ENCODE data around the gene GCAT. TPM values are rescaled to one million over a fixed set of nuclear protein-coding genes. Genes with fewer than 3 reads are reported as not detected.

The GCAT gene
- total RNA-seq, 2 donors from 2014 or later: 4.2 to 5.1 TPM

GRCh38 chr22:37812869-37813678, 5.3 kb downstream of the GCAT start:
- no peaks in the 10 kb centered on the region for H3K36me3 Mint-ChIP-seq (ENCODE audit: low read depth)
- no peaks in the 10 kb centered on the region for H3K4me1 Mint-ChIP-seq
- no peak overlapping the region for H3K27ac Mint-ChIP-seq
- H3K9me3 Mint-ChIP-seq: no peaks in the 10 kb centered on the region
- no peak overlapping the region for H3K4me3 Mint-ChIP-seq
- no peaks in the 10 kb centered on the region for H3K27me3 Mint-ChIP-seq
- ATAC-seq (replicated peaks): no peak

- Mint-ChIP-seq H3K4me3 (no peak overlapping the region), H3K36me3 (ENCODE audit: low read depth) (no peaks in the 10 kb centered on the region)
Measured at GRCh38 chr22:37815593-37815992, 7.9 kb downstream of the GCAT start.

GRCh38 chr22:37816543-37817180, 8.9 kb downstream of the GCAT start:
- no peak for ATAC-seq (replicated peaks)
- peaks cover 4% of the 10 kb centered on the region for H3K27me3 Mint-ChIP-seq
- no peak overlapping the region for H3K4me3 Mint-ChIP-seq
- H3K36me3 Mint-ChIP-seq (ENCODE audit: low read depth): no peaks in the 10 kb centered on the region
- H3K27ac Mint-ChIP-seq: no peak overlapping the region
- no peaks in the 10 kb centered on the region for H3K4me1 Mint-ChIP-seq
- no peaks in the 10 kb centered on the region for H3K9me3 Mint-ChIP-seq

More at GRCh38 chr22:37815593-37815992, 7.9 kb downstream of the GCAT start:
- Mint-ChIP-seq H3K4me1 (no peaks in the 10 kb centered on the region), H3K27me3 (peaks cover 4% of the 10 kb centered on the region), H3K27ac (no peak overlapping the region), H3K9me3 (no peaks in the 10 kb centered on the region)
- ATAC-seq (replicated peaks): no peak

GRCh38 chr22:37817705-37818408, 10.1 kb downstream of the GCAT start:
- peak; percentile 91 for ATAC-seq (replicated peaks)
- H3K27ac Mint-ChIP-seq: no peak overlapping the region
- H3K36me3 Mint-ChIP-seq (ENCODE audit: low read depth): no peaks in the 10 kb centered on the region
- no peaks in the 10 kb centered on the region for H3K4me1 Mint-ChIP-seq
- H3K27me3 Mint-ChIP-seq: peaks cover 8% of the 10 kb centered on the region
- H3K9me3 Mint-ChIP-seq: no peaks in the 10 kb centered on the region
- H3K4me3 Mint-ChIP-seq: peak overlapping the region; percentile 45

GRCh38 chr22:37818409-37819104, 10.8 kb downstream of the GCAT start:
- peaks cover 8% of the 10 kb centered on the region for H3K27me3 Mint-ChIP-seq

GRCh38 chr22:37819105-37819433, 11.3 kb downstream of the GCAT start:
- no peak overlapping the region for H3K27ac Mint-ChIP-seq
- ATAC-seq (replicated peaks): no peak
- no peaks in the 10 kb centered on the region for H3K9me3 Mint-ChIP-seq
- H3K4me1 Mint-ChIP-seq: no peaks in the 10 kb centered on the region
- peak overlapping the region; percentile 52 for H3K4me3 Mint-ChIP-seq
- H3K27me3 Mint-ChIP-seq: peaks cover 8% of the 10 kb centered on the region
- no peaks in the 10 kb centered on the region for H3K36me3 Mint-ChIP-seq (ENCODE audit: low read depth)

More at GRCh38 chr22:37818409-37819104, 10.8 kb downstream of the GCAT start:
- peak; percentile 73 for ATAC-seq (replicated peaks)
- no peaks in the 10 kb centered on the region for H3K9me3 Mint-ChIP-seq
- no peaks in the 10 kb centered on the region for H3K36me3 Mint-ChIP-seq (ENCODE audit: low read depth)
- H3K4me3 Mint-ChIP-seq: peak overlapping the region; percentile 52
- H3K27ac Mint-ChIP-seq: no peak overlapping the region
- no peaks in the 10 kb centered on the region for H3K4me1 Mint-ChIP-seq

GRCh38 chr22:37820350-37820749, 12.6 kb downstream of the GCAT start:
- Mint-ChIP-seq H3K4me1 (no peaks in the 10 kb centered on the region), H3K27me3 (peaks cover 8% of the 10 kb centered on the region), H3K4me3 (no peak overlapping the region), H3K9me3 (no peaks in the 10 kb centered on the region), H3K36me3 (ENCODE audit: low read depth) (no peaks in the 10 kb centered on the region), H3K27ac (no peak overlapping the region)
- no peak for ATAC-seq (replicated peaks)

GRCh38 chr22:37822079-37822833, 14.5 kb downstream of the GCAT start:
- H3K4me3 Mint-ChIP-seq: no peak overlapping the region
- no peaks in the 10 kb centered on the region for H3K36me3 Mint-ChIP-seq (ENCODE audit: low read depth)
- H3K9me3 Mint-ChIP-seq: no peaks in the 10 kb centered on the region
- H3K27me3 Mint-ChIP-seq: peaks cover 8% of the 10 kb centered on the region
- ATAC-seq (replicated peaks): no peak
- no peak overlapping the region for H3K27ac Mint-ChIP-seq
- H3K4me1 Mint-ChIP-seq: no peaks in the 10 kb centered on the region

GRCh38 chr22:37823134-37823985, 15.6 kb downstream of the GCAT start, which contains the start of gene GALR3:
Gene GALR3 (plus strand): TSS chr22:37823382. CDS start chr22:37823407, 25 bp downstream.
- no peaks in the 10 kb centered on the region for H3K9me3 Mint-ChIP-seq
- no peak within 1 kb of the TSS for H3K4me3 Mint-ChIP-seq
- H3K27ac Mint-ChIP-seq: no peak within 1 kb of the TSS
- H3K27me3 Mint-ChIP-seq: peaks cover 8% of the 10 kb centered on the region
- no peak for ATAC-seq (replicated peaks)
- H3K36me3 Mint-ChIP-seq (ENCODE audit: low read depth): no peaks in the 10 kb centered on the region
- no peaks in the 10 kb centered on the region for H3K4me1 Mint-ChIP-seq

- no peaks in the 10 kb centered on the region for H3K4me1 Mint-ChIP-seq
- peak overlapping the region; percentile 61 for H3K4me3 Mint-ChIP-seq
- no peaks in the 10 kb centered on the region for H3K9me3 Mint-ChIP-seq
- peaks cover under 1% of the 10 kb centered on the region for H3K36me3 Mint-ChIP-seq (ENCODE audit: low read depth)
- peak; percentile 75 for ATAC-seq (replicated peaks)
- H3K27ac Mint-ChIP-seq: no peak overlapping the region
- H3K27me3 Mint-ChIP-seq: peaks cover 8% of the 10 kb centered on the region
Measured at GRCh38 chr22:37824674-37825641, 17.2 kb downstream of the GCAT start.

- peaks cover 16% of the 10 kb centered on the region for H3K36me3 Mint-ChIP-seq (ENCODE audit: low read depth)
- ATAC-seq (replicated peaks): no peak
- H3K4me3 Mint-ChIP-seq: no peak overlapping the region
- H3K27me3 Mint-ChIP-seq: peaks cover under 1% of the 10 kb centered on the region
- H3K27ac Mint-ChIP-seq: no peak overlapping the region
- H3K9me3 Mint-ChIP-seq: no peaks in the 10 kb centered on the region
- no peaks in the 10 kb centered on the region for H3K4me1 Mint-ChIP-seq
Measured at GRCh38 chr22:37827056-37827455, 19.3 kb downstream of the GCAT start.

- Mint-ChIP-seq H3K27ac (peak overlapping the region; percentile 33), H3K36me3 (ENCODE audit: low read depth) (peaks cover 39% of the 10 kb centered on the region), H3K27me3 (no peaks in the 10 kb centered on the region), H3K4me3 (no peak overlapping the region), H3K4me1 (no peaks in the 10 kb centered on the region), H3K9me3 (no peaks in the 10 kb centered on the region)
- no peak for ATAC-seq (replicated peaks)
Measured at GRCh38 chr22:37830093-37830842, 22.5 kb downstream of the GCAT start.
